GM13977 (cell line): Measurements from ENCODE around the gene BTBD10.
"Not testable (repeated sequence)": the region's sequence is repeated elsewhere in the genome, so short reads cannot be mapped to it uniquely, and the experiment has no call there.

Source experiments
- DNase-seq: peaks from one replicate; pipeline ENCODE4 v3.0.0; 2012; ENCODE audit warnings: low spot score
- CTCF ChIP-seq: IDR thresholded peaks from 2 replicates; pipeline ENCODE4 v1.5.1; 2012; ENCODE audit warnings: mild to moderate bottlenecking, control low read depth; ENCODE audit not compliant: insufficient read depth; ENCODE audit errors: extremely low read depth, missing control alignments
- in situ Hi-C: fragments of 300-500 bp; cut with MboI; formaldehyde crosslinking; loops from one replicate; pipeline ENCODE4 v1.12.0; 2022; ENCODE audit warnings: low sequenced_read_pairs, low pct_unique_long_range_greater_than_20kb, mixed read lengths, inconsistent platforms; ENCODE audit not compliant: unreplicated experiment

The BTBD10 gene

DNA sequence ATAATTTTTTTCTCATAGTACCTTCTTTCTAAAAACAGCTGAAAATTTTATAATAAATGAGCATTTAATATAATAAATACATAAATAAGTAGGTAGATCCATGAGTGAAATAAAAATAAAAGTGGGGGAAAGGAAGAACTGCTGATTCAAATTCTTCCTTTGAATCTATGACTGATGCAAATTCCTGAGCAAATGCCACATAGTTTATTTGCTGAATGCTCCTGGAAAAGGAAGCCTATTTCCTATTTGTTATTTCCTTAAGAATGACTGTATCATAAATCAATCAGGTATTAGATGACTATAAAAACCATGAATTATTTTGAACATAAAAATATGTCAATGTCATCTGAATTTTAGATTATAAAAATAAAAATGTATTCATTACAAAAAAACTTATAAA, 16.6 kb downstream of the BTBD10 start:
- TF ChIP-seq CTCF = no peak
- DNase-seq = no peak
- in situ Hi-C loops = no loop called here

- in situ Hi-C loops = no loop called here
- DNase-seq = no peak
- TF ChIP-seq CTCF = no peak
These were observed 17.4 kb downstream of the BTBD10 start for GRCh38 chr11:13445588-13445987.

GRCh38 chr11:13440100-13440855, 22.7 kb downstream of the BTBD10 start:
- in situ Hi-C loops = no loop called here
- TF ChIP-seq CTCF = no peak
- DNase-seq = no peak

GRCh38 chr11:13438291-13438690, 24.7 kb downstream of the BTBD10 start:
- in situ Hi-C loops = no loop called here
- no peak for DNase-seq

DNA sequence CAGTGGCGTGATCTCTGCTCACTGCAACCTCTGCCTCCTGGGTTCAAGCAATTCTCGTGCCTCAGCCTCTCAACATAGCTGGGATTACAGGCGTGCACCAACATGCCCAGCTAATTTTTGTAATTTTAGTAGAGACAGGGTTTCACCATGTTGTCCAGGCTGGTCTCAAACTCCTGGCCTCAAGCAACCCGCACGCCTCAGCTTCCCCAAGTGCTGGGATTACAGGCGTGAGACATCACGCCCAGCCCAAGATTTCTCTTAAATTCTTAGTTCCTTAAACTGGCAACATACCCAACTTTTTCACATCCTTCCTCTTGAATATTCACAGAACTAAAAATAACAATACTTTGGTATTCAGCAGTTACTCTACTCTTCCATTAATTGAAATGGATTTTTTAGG, 26.2 kb downstream of the BTBD10 start:
- in situ Hi-C loops, DNase-seq: not testable (repeated sequence)

More at GRCh38 chr11:13438291-13438690, 24.7 kb downstream of the BTBD10 start:
- no peak for TF ChIP-seq CTCF

DNA sequence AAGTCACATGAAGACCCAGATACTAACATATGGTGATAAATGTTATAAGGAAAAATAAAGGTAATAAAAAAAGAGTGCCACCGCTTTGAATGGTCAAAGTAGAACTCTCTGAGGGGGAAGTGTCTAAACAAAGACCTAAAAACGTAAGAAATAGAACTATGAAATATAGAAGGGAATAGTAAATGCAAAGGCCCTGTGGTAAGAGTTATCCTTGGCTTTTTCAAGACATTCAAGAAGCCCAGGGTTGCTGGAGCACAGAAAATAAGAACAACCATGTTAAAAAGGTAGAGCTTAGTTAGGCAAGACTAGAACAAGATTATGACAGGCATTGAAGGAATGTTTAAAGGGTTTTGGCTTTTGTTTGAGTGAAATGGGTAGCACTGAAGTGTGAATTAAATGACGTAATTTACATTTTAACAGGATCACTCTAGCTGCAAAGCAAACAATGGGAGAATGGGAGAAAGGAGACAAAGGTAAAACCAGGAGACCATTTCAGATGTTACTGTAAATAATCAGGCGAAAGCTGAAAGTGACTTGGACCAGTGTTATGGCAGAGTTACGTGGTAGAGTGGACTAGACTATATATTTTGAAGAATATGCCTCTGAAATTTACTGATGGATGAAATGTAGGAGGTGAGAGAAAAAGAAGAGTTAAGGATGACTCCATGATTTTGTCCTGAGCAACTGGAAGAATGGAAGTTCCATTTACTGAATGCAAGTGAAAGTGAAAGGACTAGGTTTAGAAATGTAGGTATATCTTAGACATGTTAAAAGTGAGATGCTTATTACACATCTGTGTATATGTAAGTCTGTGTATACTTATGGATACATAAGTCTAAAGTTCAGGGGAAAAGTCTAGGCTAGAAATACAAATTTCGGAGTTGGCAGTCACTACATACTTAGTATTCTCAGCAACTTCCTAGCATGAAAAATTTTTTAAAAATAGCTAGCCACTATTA, 28.5 kb downstream of the BTBD10 start:
- DNase-seq = no peak
- no peak for TF ChIP-seq CTCF
- in situ Hi-C loops = no loop called here

- DNase-seq = no peak
- in situ Hi-C loops = no loop called here
- no peak for TF ChIP-seq CTCF
These were observed 29.6 kb downstream of the BTBD10 start for GRCh38 chr11:13433437-13433836.
